Measurements from ENCODE around the gene NUCB2. TPM values are rescaled to one million over a fixed set of nuclear protein-coding genes. Genes with fewer than 3 reads are reported as not detected.
A peak's percentile ranks its signal among the peaks of the same experiment; 100 is the strongest.

Gene NUCB2
- total and polyA plus RNA-seq, 9 donors, result 37.9 to 74.1 (median 45.2) TPM

GRCh38 chr11:17287058-17287457 is 10.5 kb downstream of the NUCB2 start:
- Histone ChIP-seq H3K4me3 (ENCODE audit: low read length) (no peak overlapping the region), H3K36me3 (ENCODE audit: control insufficient read depth, insufficient read depth, low read length) (peaks cover 14% of the 10 kb centered on the region), H3K27ac (ENCODE audit: low read length) (no peak overlapping the region), H3K9me3 (replicated peaks; ENCODE audit: control insufficient read depth, low read depth, low read length) (no peaks in the 10 kb centered on the region), H3K27me3 (ENCODE audit: control insufficient read depth, insufficient read depth, low read length) (no peaks in the 10 kb centered on the region), H3K4me1 (ENCODE audit: control insufficient read depth, insufficient read depth, low read length) (no peaks in the 10 kb centered on the region)
- no peak for DNase-seq
- no CpG with 5 or more reads among the region's 4 CpGs for WGBS (ENCODE audit: insufficient coverage)

GRCh38 chr11:17291710-17292109 is 15.2 kb downstream of the NUCB2 start:
- DNase-seq, result no peak
- no peak overlapping the region for H3K27ac ChIP-seq (ENCODE audit: low read length)
- peaks cover 8% of the 10 kb centered on the region for H3K36me3 ChIP-seq (ENCODE audit: control insufficient read depth, insufficient read depth, low read length)
- H3K4me3 ChIP-seq (ENCODE audit: low read length), result no peak overlapping the region
- WGBS (ENCODE audit: insufficient coverage), result no CpG with 5 or more reads among the region's 1 CpG
- no peaks in the 10 kb centered on the region for H3K9me3 ChIP-seq (replicated peaks; ENCODE audit: control insufficient read depth, low read depth, low read length)
- H3K4me1 ChIP-seq (ENCODE audit: control insufficient read depth, insufficient read depth, low read length), result no peaks in the 10 kb centered on the region
- H3K27me3 ChIP-seq (ENCODE audit: control insufficient read depth, insufficient read depth, low read length), result no peaks in the 10 kb centered on the region

- no CpG with 5 or more reads among the region's 1 CpG for WGBS (ENCODE audit: insufficient coverage)
- Histone ChIP-seq H3K36me3 (ENCODE audit: control insufficient read depth, insufficient read depth, low read length) (peaks cover 6% of the 10 kb centered on the region), H3K4me3 (ENCODE audit: low read length) (no peak overlapping the region), H3K27me3 (ENCODE audit: control insufficient read depth, insufficient read depth, low read length) (no peaks in the 10 kb centered on the region), H3K27ac (ENCODE audit: low read length) (no peak overlapping the region), H3K4me1 (ENCODE audit: control insufficient read depth, insufficient read depth, low read length) (no peaks in the 10 kb centered on the region), H3K9me3 (replicated peaks; ENCODE audit: control insufficient read depth, low read depth, low read length) (no peaks in the 10 kb centered on the region)
- no peak for DNase-seq
Measured at GRCh38 chr11:17293311-17293710, 16.8 kb downstream of the NUCB2 start.

- Histone ChIP-seq H3K36me3 (ENCODE audit: control insufficient read depth, insufficient read depth, low read length) (peaks cover 8% of the 10 kb centered on the region), H3K27me3 (ENCODE audit: control insufficient read depth, insufficient read depth, low read length) (no peaks in the 10 kb centered on the region), H3K4me3 (ENCODE audit: low read length) (no peak overlapping the region), H3K4me1 (ENCODE audit: control insufficient read depth, insufficient read depth, low read length) (no peaks in the 10 kb centered on the region), H3K27ac (ENCODE audit: low read length) (no peak overlapping the region), H3K9me3 (replicated peaks; ENCODE audit: control insufficient read depth, low read depth, low read length) (no peaks in the 10 kb centered on the region)
- DNase-seq, result no peak
Measured at GRCh38 chr11:17294033-17294432, 17.5 kb downstream of the NUCB2 start.

- Histone ChIP-seq H3K9me3 (replicated peaks; ENCODE audit: control insufficient read depth, low read depth, low read length) (no peaks in the 10 kb centered on the region), H3K36me3 (ENCODE audit: control insufficient read depth, insufficient read depth, low read length) (peaks cover 9% of the 10 kb centered on the region), H3K4me1 (ENCODE audit: control insufficient read depth, insufficient read depth, low read length) (no peaks in the 10 kb centered on the region), H3K27ac (ENCODE audit: low read length) (no peak overlapping the region), H3K27me3 (ENCODE audit: control insufficient read depth, insufficient read depth, low read length) (no peaks in the 10 kb centered on the region), H3K4me3 (ENCODE audit: low read length) (no peak overlapping the region)
- 92% methylated on average over 2 of the region's 6 CpGs for WGBS (ENCODE audit: insufficient coverage)
- no peak for DNase-seq
Measured at GRCh38 chr11:17296852-17297559, 20.5 kb downstream of the NUCB2 start.

- H3K4me1 ChIP-seq (ENCODE audit: control insufficient read depth, insufficient read depth, low read length), result no peaks in the 10 kb centered on the region
- no peak for DNase-seq
- H3K27me3 ChIP-seq (ENCODE audit: control insufficient read depth, insufficient read depth, low read length), result no peaks in the 10 kb centered on the region
- WGBS (ENCODE audit: insufficient coverage), result 100% methylated on average over 1 of the region's 5 CpGs
- H3K4me3 ChIP-seq (ENCODE audit: low read length), result no peak overlapping the region
- H3K36me3 ChIP-seq (ENCODE audit: control insufficient read depth, insufficient read depth, low read length), result peaks cover 9% of the 10 kb centered on the region
- no peaks in the 10 kb centered on the region for H3K9me3 ChIP-seq (replicated peaks; ENCODE audit: control insufficient read depth, low read depth, low read length)
- no peak overlapping the region for H3K27ac ChIP-seq (ENCODE audit: low read length)
Measured at GRCh38 chr11:17298302-17298701, 21.8 kb downstream of the NUCB2 start.

- Histone ChIP-seq H3K4me3 (ENCODE audit: low read length) (no peak overlapping the region), H3K4me1 (ENCODE audit: control insufficient read depth, insufficient read depth, low read length) (no peaks in the 10 kb centered on the region), H3K27me3 (ENCODE audit: control insufficient read depth, insufficient read depth, low read length) (no peaks in the 10 kb centered on the region), H3K9me3 (replicated peaks; ENCODE audit: control insufficient read depth, low read depth, low read length) (no peaks in the 10 kb centered on the region), H3K27ac (ENCODE audit: low read length) (no peak overlapping the region), H3K36me3 (ENCODE audit: control insufficient read depth, insufficient read depth, low read length) (peaks cover 13% of the 10 kb centered on the region)
- DNase-seq, result no peak
- WGBS (ENCODE audit: insufficient coverage), result no CpG with 5 or more reads among the region's 4 CpGs
Measured at GRCh38 chr11:17300372-17300771, 23.8 kb downstream of the NUCB2 start.

- Histone ChIP-seq H3K4me1 (ENCODE audit: control insufficient read depth, insufficient read depth, low read length) (no peaks in the 10 kb centered on the region), H3K27me3 (ENCODE audit: control insufficient read depth, insufficient read depth, low read length) (no peaks in the 10 kb centered on the region), H3K9me3 (replicated peaks; ENCODE audit: control insufficient read depth, low read depth, low read length) (no peaks in the 10 kb centered on the region), H3K36me3 (ENCODE audit: control insufficient read depth, insufficient read depth, low read length) (peaks cover 7% of the 10 kb centered on the region), H3K27ac (ENCODE audit: low read length) (no peak overlapping the region), H3K4me3 (ENCODE audit: low read length) (no peak overlapping the region)
- no peak for DNase-seq
- 97% methylated on average over 5 of the region's 8 CpGs for WGBS (ENCODE audit: insufficient coverage)
Measured at GRCh38 chr11:17313349-17314231, 37.1 kb downstream of the NUCB2 start.

- peak; percentile 6 for DNase-seq
- no peaks in the 10 kb centered on the region for H3K4me1 ChIP-seq (ENCODE audit: control insufficient read depth, insufficient read depth, low read length)
- WGBS (ENCODE audit: insufficient coverage), result 13% methylated on average over 1 of the region's 1 CpG
- H3K27ac ChIP-seq (ENCODE audit: low read length), result no peak overlapping the region
- H3K9me3 ChIP-seq (replicated peaks; ENCODE audit: control insufficient read depth, low read depth, low read length), result no peaks in the 10 kb centered on the region
- H3K27me3 ChIP-seq (ENCODE audit: control insufficient read depth, insufficient read depth, low read length), result no peaks in the 10 kb centered on the region
- no peak overlapping the region for H3K4me3 ChIP-seq (ENCODE audit: low read length)
- H3K36me3 ChIP-seq (ENCODE audit: control insufficient read depth, insufficient read depth, low read length), result peaks cover 7% of the 10 kb centered on the region
Measured at GRCh38 chr11:17314232-17314547, 37.7 kb downstream of the NUCB2 start.

- Histone ChIP-seq H3K4me3 (ENCODE audit: low read length) (no peak overlapping the region), H3K36me3 (ENCODE audit: control insufficient read depth, insufficient read depth, low read length) (peaks cover 7% of the 10 kb centered on the region), H3K9me3 (replicated peaks; ENCODE audit: control insufficient read depth, low read depth, low read length) (no peaks in the 10 kb centered on the region), H3K4me1 (ENCODE audit: control insufficient read depth, insufficient read depth, low read length) (no peaks in the 10 kb centered on the region), H3K27me3 (ENCODE audit: control insufficient read depth, insufficient read depth, low read length) (no peaks in the 10 kb centered on the region), H3K27ac (ENCODE audit: low read length) (no peak overlapping the region)
- no CpG with 5 or more reads among the region's 1 CpG for WGBS (ENCODE audit: insufficient coverage)
- DNase-seq, result no peak
Measured at GRCh38 chr11:17314904-17315426, 38.4 kb downstream of the NUCB2 start.

Data from muscle of leg (tissue), 11 donors.